Body of pancreas (tissue), 4 donors: ENCODE results near the gene ATF6. TPM values are rescaled to one million over a fixed set of nuclear protein-coding genes. Genes with fewer than 3 reads are reported as not detected.
A peak's percentile ranks its signal among the peaks of the same experiment; 100 is the strongest.

ENCODE experiments used
- ATAC-seq: fragments of 150-250 bp; one replicate; pipeline ENCODE4 v1.9.1; 2016
- DNase-seq, 4 donors: peaks; one replicate each; pipeline ENCODE4 v3.0.0-alpha.2; 2019
- H3K27ac ChIP-seq, 4 donors: fragments of 200-600 bp; sonication (generic); 1 replicate in 3 of 4; 2 replicates in 1 of 4; pipeline versions ENCODE4 v1.5.1 to v1.6.1; 2016 to 2019; ENCODE audit warnings: mild to moderate bottlenecking in 1 of 4, mixed read lengths in 1 of 4, moderate library complexity in 1 of 4
- H3K27me3 ChIP-seq, 2 donors: fragments of 200-600 bp; sonication (generic); one replicate each; pipeline ENCODE4 v1.6.0; 2016; ENCODE audit warnings: mild to moderate bottlenecking in 1 of 2
- H3K36me3 ChIP-seq, 2 donors: fragments of 200-600 bp; sonication (generic); replicated peaks in 1 of 2; 2 replicates each; pipeline ENCODE4 v1.5.1; 2016; ENCODE audit warnings: low read depth in 2 of 2; ENCODE audit not compliant: insufficient read depth in 1 of 2
- H3K4me1 ChIP-seq: fragments of 200-600 bp; sonication (generic); one replicate; pipeline ENCODE4 v1.6.0; 2016
- H3K4me3 ChIP-seq, 2 donors: fragments of 200-600 bp; sonication (generic); 1 replicate in 1 of 2; 2 replicates in 1 of 2; pipeline ENCODE4 v1.5.1; 2016 to 2019
- H3K9me3 ChIP-seq, 3 donors: fragments of 200-600 bp; sonication (generic); 1 replicate in 2 of 3; 2 replicates in 1 of 3; pipeline ENCODE4 v1.5.1; 2016
- POLR2A ChIP-seq, 3 donors: fragments of 450-650 bp; IDR thresholded peaks; one replicate each; pipeline ENCODE4 v1.6.1; 2016; ENCODE audit warnings: antibody characterized with exemption in 3 of 3, mild to moderate bottlenecking in 2 of 3
- WGBS, 2 donors: methylation state at CpG; one replicate each; pipeline ENCODE4 v1.1.5; 2017; 5-methylcytosine and 5-hydroxymethylcytosine counted together
- intact Hi-C: fragments of 100-400 bp; cut with DNase I; formaldehyde crosslinking; loops from one replicate; pipeline ENCODE4 v1.15.1; 2023
- total RNA-seq, 2 donors: library from RNA; depleted of rRNA; stranded (reverse); fragments of >200 nt; gene quantifications; one replicate each; pipeline ENCODE4 v1.1.0, GENCODE V29; 2016
- TF ChIP-seq, protein P1 (sequence below), 7 experiments: fragments of 450-650 bp in 4 of 7; fragments of 200-600 bp in 3 of 7; sonication (generic) in 3 of 7; IDR thresholded peaks; one replicate each; pipeline ENCODE4 v1.5.1; 2016 to 2019; ENCODE audit warnings: antibody characterized with exemption in 7 of 7

ATF6 gene
- total RNA-seq, 2 donors from 2014 or later: 12.5 to 16.3 TPM

DNA sequence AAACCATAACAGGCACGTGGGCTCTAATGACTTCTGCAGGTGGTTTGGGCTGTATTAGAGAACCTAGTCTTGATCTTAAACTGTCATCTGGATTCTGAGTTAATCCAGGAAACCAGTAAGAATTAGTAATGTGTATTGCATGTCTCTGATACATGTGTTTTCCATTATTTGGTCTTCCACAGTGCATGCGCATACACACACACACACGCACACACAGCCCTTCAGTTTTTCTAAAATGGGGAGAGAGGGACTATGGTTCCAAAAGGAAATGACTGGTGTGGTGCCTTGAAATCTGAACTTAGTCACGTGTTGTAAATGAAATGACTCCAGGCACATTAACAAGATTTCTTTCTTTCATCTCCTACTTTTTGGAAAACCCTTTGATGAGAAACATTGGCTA, 190.0 kb downstream of the ATF6 start:
- ATAC-seq (no peak), DNase-seq (no peak)
- peaks cover 5% of the 10 kb centered on the region for H3K4me1 ChIP-seq
- WGBS, 2 donors: 90 to 97% methylated on average over 4 of the region's 4 CpGs
- no peak overlapping the region for H3K27ac ChIP-seq
- H3K27me3 ChIP-seq: no peaks in the 10 kb centered on the region
- no peak for TF ChIP-seq POLR2A (IDR thresholded peaks at IDR 0.05)
- TF ChIP-seq, protein P1, sequence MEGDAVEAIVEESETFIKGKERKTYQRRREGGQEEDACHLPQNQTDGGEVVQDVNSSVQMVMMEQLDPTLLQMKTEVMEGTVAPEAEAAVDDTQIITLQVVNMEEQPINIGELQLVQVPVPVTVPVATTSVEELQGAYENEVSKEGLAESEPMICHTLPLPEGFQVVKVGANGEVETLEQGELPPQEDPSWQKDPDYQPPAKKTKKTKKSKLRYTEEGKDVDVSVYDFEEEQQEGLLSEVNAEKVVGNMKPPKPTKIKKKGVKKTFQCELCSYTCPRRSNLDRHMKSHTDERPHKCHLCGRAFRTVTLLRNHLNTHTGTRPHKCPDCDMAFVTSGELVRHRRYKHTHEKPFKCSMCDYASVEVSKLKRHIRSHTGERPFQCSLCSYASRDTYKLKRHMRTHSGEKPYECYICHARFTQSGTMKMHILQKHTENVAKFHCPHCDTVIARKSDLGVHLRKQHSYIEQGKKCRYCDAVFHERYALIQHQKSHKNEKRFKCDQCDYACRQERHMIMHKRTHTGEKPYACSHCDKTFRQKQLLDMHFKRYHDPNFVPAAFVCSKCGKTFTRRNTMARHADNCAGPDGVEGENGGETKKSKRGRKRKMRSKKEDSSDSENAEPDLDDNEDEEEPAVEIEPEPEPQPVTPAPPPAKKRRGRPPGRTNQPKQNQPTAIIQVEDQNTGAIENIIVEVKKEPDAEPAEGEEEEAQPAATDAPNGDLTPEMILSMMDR (IDR thresholded peaks at IDR 0.05): no peak
- no peaks in the 10 kb centered on the region for H3K9me3 ChIP-seq
- no peak overlapping the region for H3K4me3 ChIP-seq
- intact Hi-C loops: no loop called here
- H3K36me3 ChIP-seq: peaks cover 0 to 12% of the 10 kb centered on the region in 2 donors

DNA sequence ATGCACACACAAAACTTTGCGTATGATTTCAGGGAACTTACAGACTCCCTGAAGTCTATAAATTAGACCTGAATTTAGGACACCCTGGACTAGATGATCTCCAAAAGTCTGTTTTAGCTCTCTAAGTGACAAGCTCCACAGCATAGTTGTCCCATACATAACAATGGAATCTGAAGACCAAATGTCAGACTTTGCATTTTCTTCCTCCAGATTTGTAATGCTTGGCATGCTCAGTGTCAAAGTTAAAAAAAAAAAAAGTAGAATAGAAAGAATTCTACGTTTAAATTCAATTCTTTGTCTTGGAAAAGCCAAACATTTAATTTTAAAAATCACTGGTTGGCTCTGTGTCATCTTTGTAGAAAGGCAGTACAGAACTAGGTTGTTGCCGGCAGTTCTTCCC, 190.8 kb downstream of the ATF6 start:
- no peak overlapping the region for H3K27ac ChIP-seq
- no peaks in the 10 kb centered on the region for H3K27me3 ChIP-seq

DNA sequence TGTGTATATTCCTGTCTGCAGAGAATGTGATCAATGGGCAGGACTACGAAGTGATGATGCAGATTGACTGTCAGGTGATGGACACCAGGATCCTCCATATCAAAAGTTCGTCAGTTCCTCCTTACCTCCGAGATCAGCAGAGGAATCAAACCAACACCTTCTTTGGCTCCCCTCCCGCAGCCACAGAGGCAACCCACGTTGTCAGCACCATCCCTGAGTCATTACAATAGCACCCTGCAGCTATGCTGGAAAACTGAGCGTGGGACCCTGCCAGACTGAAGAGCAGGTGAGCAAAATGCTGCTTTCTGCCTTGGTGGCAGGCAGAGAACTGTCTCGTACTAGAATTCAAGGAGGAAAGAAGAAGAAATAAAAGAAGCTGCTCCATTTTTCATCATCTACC, 192.3 kb downstream of the ATF6 start:
- Histone ChIP-seq H3K4me1 (peaks cover 5% of the 10 kb centered on the region), H3K9me3 (no peaks in the 10 kb centered on the region), H3K27ac (no peak overlapping the region), H3K4me3 (no peak overlapping the region), H3K27me3 (no peaks in the 10 kb centered on the region), H3K36me3 (peaks cover 0 to 15% of the 10 kb centered on the region in 2 donors)
- ATAC-seq (no peak), DNase-seq (no peak)
- no peak for TF ChIP-seq POLR2A (IDR thresholded peaks at IDR 0.05)
- TF ChIP-seq, protein P1 (IDR thresholded peaks at IDR 0.05): no peak
- intact Hi-C loops: no loop called here
- WGBS, 2 donors: 76 to 86% methylated on average over 7 of the region's 7 CpGs

More for the DNA sequence above, 190.8 kb downstream of the ATF6 start:
- Histone ChIP-seq H3K36me3 (peaks cover 0 to 15% of the 10 kb centered on the region in 2 donors), H3K9me3 (no peaks in the 10 kb centered on the region), H3K4me3 (no peak overlapping the region), H3K4me1 (peaks cover 5% of the 10 kb centered on the region)
- DNase-seq: no peak
- WGBS, 2 donors: 86% methylated on average over 3 of the region's 3 CpGs
- intact Hi-C loops: no loop called here
- no peak for TF ChIP-seq POLR2A (IDR thresholded peaks at IDR 0.05)
- TF ChIP-seq, protein P1 (IDR thresholded peaks at IDR 0.05): no peak
- ATAC-seq: no peak

DNA sequence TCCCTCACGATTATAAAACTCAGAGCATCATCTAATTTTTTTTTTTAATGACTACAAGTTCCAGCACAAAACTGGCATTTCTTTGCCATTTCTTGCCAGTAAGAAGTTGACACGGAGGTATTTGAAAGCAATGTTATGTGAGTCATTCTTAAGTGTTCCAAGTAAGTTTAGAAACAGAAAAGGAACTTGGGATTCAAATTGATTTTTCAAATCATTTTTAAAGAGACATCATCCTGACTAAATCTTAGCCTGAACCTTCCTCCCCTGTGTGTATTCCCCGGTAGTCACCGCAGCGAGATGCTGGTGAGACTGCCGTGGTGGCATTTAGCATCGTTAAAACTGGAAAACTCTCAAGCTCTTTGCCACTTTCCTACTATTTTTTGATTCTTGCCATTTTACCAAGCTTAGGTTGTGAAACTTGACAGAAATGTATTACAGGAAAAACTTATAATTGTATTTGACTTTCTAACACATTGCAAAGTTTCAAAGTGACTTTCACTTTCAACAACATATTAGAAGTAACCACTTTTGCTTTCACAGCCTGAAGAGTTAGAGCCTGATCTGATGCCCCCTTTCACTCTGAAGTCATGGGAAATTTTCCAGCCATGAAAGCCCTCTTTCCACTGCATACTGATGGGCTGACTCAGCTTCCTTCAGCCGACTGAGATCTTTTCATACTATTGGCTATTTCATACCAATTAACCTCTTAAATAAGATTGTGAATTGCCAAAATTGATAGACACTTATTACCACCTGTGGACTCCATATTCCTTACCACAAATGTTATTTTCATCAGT, 196.2 kb downstream of the ATF6 start:
- intact Hi-C loops: no loop called here
- TF ChIP-seq, protein P1 (IDR thresholded peaks at IDR 0.05): no peak
- no peak for TF ChIP-seq POLR2A (IDR thresholded peaks at IDR 0.05)
- ATAC-seq (no peak), DNase-seq (no peak)
- H3K9me3 ChIP-seq: no peaks in the 10 kb centered on the region
- H3K4me3 ChIP-seq: no peak overlapping the region
- H3K27ac ChIP-seq: peak overlapping the region in 1 of 4 donors; percentile 39
- 80 to 84% methylated on average over 8 of the region's 8 CpGs for WGBS, 2 donors
- H3K27me3 ChIP-seq: no peaks in the 10 kb centered on the region
- peaks cover 0 to 17% of the 10 kb centered on the region in 2 donors for H3K36me3 ChIP-seq
- no peaks in the 10 kb centered on the region for H3K4me1 ChIP-seq

DNA sequence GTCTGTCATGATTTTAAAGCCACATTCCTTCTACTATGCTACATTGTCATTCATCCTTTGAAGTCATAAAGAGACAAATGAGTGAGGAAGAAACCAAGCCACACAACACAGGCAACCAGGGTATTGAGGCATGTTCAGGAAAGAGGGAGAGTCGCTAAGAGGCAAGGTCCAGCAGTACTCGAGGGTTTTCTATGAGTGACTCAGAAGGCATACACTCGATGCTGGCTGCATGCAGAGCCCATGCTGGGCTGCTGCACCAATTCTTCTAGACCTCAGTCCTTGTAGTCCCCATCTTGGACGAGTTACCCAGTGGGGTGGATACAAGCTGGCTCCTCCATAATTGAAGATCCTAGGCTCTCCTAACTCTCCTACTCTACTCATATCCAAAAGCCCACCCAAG, 199.9 kb downstream of the ATF6 start:
- TF ChIP-seq, protein P1 (IDR thresholded peaks at IDR 0.05): no peak
- TF ChIP-seq POLR2A (IDR thresholded peaks at IDR 0.05): no peak
- intact Hi-C loops: no loop called here

More for the DNA sequence above, 199.9 kb downstream of the ATF6 start:
- WGBS, 2 donors: 81% methylated on average over 3 to 4 of the region's 4 CpGs
- ATAC-seq (no peak), DNase-seq (no peak)
- Histone ChIP-seq H3K27ac (no peak overlapping the region), H3K36me3 (peaks cover 0 to 5% of the 10 kb centered on the region in 2 donors), H3K4me3 (no peak overlapping the region), H3K4me1 (no peaks in the 10 kb centered on the region), H3K27me3 (no peaks in the 10 kb centered on the region), H3K9me3 (no peaks in the 10 kb centered on the region)
